Ovary (tissue), 9 donors: ENCODE measurements around the gene MECP2. TPM values are rescaled to one million over a fixed set of nuclear protein-coding genes. Genes with fewer than 3 reads are reported as not detected.

Experiments
- DNase-seq, 5 donors: peaks; one replicate each; pipeline ENCODE4 v3.0.0-alpha.2; 2019 to 2020
- H3K27ac ChIP-seq, 2 donors: fragments of 200-600 bp; one replicate each; pipeline versions ENCODE4 v1.5.1 to v1.8.0; 2019 to 2022
- H3K27me3 ChIP-seq: fragments of 200-600 bp; one replicate; pipeline ENCODE4 v1.8.0; 2022
- H3K36me3 ChIP-seq: fragments of 200-600 bp; sonication (generic); one replicate; pipeline ENCODE4 v1.5.1; 2019
- H3K4me1 ChIP-seq: one replicate; pipeline ENCODE4 v1.8.1; 2013; ENCODE audit warnings: mild to moderate bottlenecking, moderate library complexity; ENCODE audit not compliant: insufficient read depth
- H3K4me3 ChIP-seq: fragments of 200-600 bp; sonication (generic); one replicate; pipeline ENCODE4 v1.5.1; 2017
- H3K9me3 ChIP-seq, 2 donors: fragments of 200-600 bp in 1 of 2; sonication (generic) in 1 of 2; one replicate each; pipeline versions ENCODE4 v1.5.1 to v1.8.1; 2013 to 2019; ENCODE audit warnings: mild to moderate bottlenecking in 1 of 2, moderate library complexity in 1 of 2
- CTCF ChIP-seq, 3 donors: fragments of 450-650 bp in 2 of 3; fragments of 200-600 bp in 1 of 3; IDR thresholded peaks; one replicate each; pipeline versions ENCODE4 v1.5.1 to v1.8.0; 2016 to 2022; ENCODE audit warnings: antibody characterized with exemption in 3 of 3, mild to moderate bottlenecking in 1 of 3
- EP300 ChIP-seq: sonication (generic); formaldehyde crosslinking; IDR thresholded peaks from one replicate; pipeline ENCODE4 v1.6.1; 2017; ENCODE audit warnings: antibody characterized with exemption
- POLR2A ChIP-seq: fragments of 450-650 bp; IDR thresholded peaks from one replicate; pipeline ENCODE4 v1.6.1; 2017; ENCODE audit warnings: antibody characterized with exemption, mild to moderate bottlenecking, moderate library complexity
- WGBS, 3 donors: extraction: QIAGEN DNeasy Blood & Tissue Kit in 1 of 3; methylation state at CpG; one replicate each; pipeline versions ENCODE4 v1.1.5 to v1.1.7; 2013 to 2017; 5-methylcytosine and 5-hydroxymethylcytosine counted together
- intact Hi-C, 4 donors: fragments of 100-400 bp; cut with DNase I; formaldehyde crosslinking; loops; one replicate each; pipeline versions ENCODE4 v1.11.0 to v1.15.1; 2022 to 2023
- polyA plus RNA-seq, 2 donors: library from polyadenylated mRNA; stranded (reverse); fragments of 200-250 nt in 1 of 2; fragments of 350-450 nt in 1 of 2; fragmentation: Illumina TruSeq in 1 of 2; extraction: RNeasy Lipid Tissue Mini Kit (QIAGEN cat#74804) in 1 of 2; gene quantifications; one replicate each; pipeline ENCODE4 v1.2.3, GENCODE V29; 2013 to 2014
- total RNA-seq, 7 donors: library from RNA; depleted of rRNA in 2 of 7; stranded (reverse); fragments of >200 nt in 2 of 7; fragmentation: NEBNext Ultra II Directional in 3 of 7; extraction: Animal tissue kit (Norgen Biotek cat#: 25700) in 3 of 7; gene quantifications; one replicate each; pipeline versions ENCODE4 v1.1.0 to v1.2.4, GENCODE V29; 2016 to 2023
- donor health status: DM: no; HTN: no; CAD: no; lungs with moderate emphysema.
- donor health status: DM: no; HTN: no; CAD: no.
- donor health status: Bipolar disorder and iron deficiency.
- donor health status: DM: yes; HTN: yes; CAD: no.
- donor health status: DM: no; HTN: no; CAD: no.
- donor health status: DM: yes; HTN: yes; CAD: no.

MECP2 gene
- total and polyA plus RNA-seq, 9 donors: 26.8 to 91.2 (median 62.2) TPM

DNA sequence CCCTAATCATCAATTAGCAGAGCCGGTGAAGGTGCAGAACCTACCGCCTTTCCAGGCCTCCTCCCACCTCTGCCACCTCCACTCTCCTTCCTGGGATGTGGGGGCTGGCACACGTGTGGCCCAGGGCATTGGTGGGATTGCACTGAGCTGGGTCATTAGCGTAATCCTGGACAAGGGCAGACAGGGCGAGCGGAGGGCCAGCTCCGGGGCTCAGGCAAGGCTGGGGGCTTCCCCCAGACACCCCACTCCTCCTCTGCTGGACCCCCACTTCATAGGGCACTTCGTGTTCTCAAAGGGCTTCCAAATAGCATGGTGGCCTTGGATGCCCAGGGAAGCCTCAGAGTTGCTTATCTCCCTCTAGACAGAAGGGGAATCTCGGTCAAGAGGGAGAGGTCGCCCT is 43.2 kb upstream of the MECP2 start:
- H3K4me1 ChIP-seq: no peaks in the 10 kb centered on the region
- H3K27ac ChIP-seq: no peak overlapping the region
- H3K36me3 ChIP-seq: no peaks in the 10 kb centered on the region
- H3K4me3 ChIP-seq: no peak overlapping the region
- TF ChIP-seq CTCF (IDR thresholded peaks at IDR 0.05): no peak
- WGBS, 3 donors: 70 to 82% (median 80%) methylated on average over 10 of the region's 10 CpGs
- DNase-seq: no peak
- H3K27me3 ChIP-seq: no peaks in the 10 kb centered on the region
- intact Hi-C loops: no loop called here
- no peaks in the 10 kb centered on the region for H3K9me3 ChIP-seq

- TF ChIP-seq CTCF (IDR thresholded peaks at IDR 0.05): no peak
- no peak overlapping the region for H3K4me3 ChIP-seq
- H3K9me3 ChIP-seq: no peaks in the 10 kb centered on the region
- H3K4me1 ChIP-seq: no peaks in the 10 kb centered on the region
- intact Hi-C loops: no loop called here
- no peaks in the 10 kb centered on the region for H3K27me3 ChIP-seq
- no peak overlapping the region for H3K27ac ChIP-seq
- no peaks in the 10 kb centered on the region for H3K36me3 ChIP-seq
- WGBS, 3 donors: 82 to 89% (median 82%) methylated on average over 12 of the region's 12 CpGs
- no peak for DNase-seq
Measured at GRCh38 chrX:154140206-154140605, 42.7 kb upstream of the MECP2 start.

DNA sequence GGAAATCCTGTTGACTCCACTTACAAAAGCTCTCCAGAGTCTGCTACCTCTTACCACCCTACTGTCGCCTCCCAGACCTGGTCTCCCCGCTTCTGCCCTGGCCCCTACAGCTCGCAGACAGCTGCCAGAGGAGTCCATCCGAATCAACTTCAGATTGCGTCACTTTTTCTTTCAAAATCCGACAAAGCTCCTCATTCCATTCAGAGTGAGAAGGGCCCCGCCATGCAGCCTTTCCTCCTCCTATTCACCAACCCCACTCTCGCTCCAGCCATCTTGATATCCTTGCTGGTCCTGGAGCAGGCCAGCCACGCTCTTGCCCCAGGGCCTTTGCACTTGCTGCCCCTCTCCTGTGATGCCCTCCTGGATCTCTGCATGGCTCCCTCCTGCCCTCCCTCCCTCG is 41.3 kb upstream of the MECP2 start:
- H3K4me3 ChIP-seq: no peak overlapping the region
- no peak overlapping the region for H3K27ac ChIP-seq
- H3K9me3 ChIP-seq: no peaks in the 10 kb centered on the region
- H3K27me3 ChIP-seq: no peaks in the 10 kb centered on the region
- TF ChIP-seq CTCF (IDR thresholded peaks at IDR 0.05): no peak
- intact Hi-C loops: no loop called here
- H3K36me3 ChIP-seq: no peaks in the 10 kb centered on the region
- H3K4me1 ChIP-seq: no peaks in the 10 kb centered on the region
- WGBS, 3 donors: 80 to 87% (median 85%) methylated on average over 10 of the region's 10 CpGs
- DNase-seq: no peak

DNA sequence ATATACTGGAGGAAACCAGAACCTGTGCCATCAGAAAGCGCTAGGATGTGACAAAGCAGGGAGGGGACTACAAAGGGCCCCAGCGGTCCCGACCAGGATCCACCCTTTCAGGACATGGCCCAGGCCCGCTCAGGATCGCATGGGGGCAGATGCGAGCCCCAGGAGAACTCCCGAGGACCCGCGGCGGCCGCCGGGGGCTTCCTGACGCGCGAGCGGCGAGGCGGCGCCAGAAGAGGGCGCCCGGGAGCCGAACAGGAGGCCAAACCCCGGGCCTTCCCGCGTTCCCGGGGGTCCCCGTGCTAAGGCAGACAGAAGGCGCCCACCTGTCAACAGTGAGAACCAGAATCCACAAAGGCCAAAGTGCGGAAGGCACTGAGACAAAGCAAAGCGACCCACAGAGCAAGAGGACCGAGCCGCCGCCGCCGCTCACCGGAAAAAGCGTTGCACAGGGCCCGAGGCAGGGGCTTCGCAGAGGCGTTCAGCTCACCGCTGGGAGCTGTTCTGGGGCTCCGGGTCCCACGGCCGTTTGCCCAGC is 39.2 kb upstream of the MECP2 start:
- Histone ChIP-seq H3K4me1 (no peaks in the 10 kb centered on the region), H3K4me3 (peak overlapping the region; percentile 31), H3K27ac (peak overlapping the region in 1 of 2 donors; percentile 34), H3K27me3 (no peaks in the 10 kb centered on the region), H3K9me3 (no peaks in the 10 kb centered on the region), H3K36me3 (no peaks in the 10 kb centered on the region)
- TF ChIP-seq EP300: no peak
- TF ChIP-seq POLR2A: no peak
- peak; percentile 75 to 81 (median 79) for TF ChIP-seq CTCF (IDR thresholded peaks at IDR 0.05)
- peak; percentile 67 to 85 (median 78) for DNase-seq
- WGBS, 3 donors: 16 to 24% (median 20%) methylated on average over 44 of the region's 44 CpGs
- intact Hi-C loops: no loop called here
